Upper lobe of left lung (tissue), 6 donors: ENCODE results near the gene CSH1. TPM values are rescaled to one million over a fixed set of nuclear protein-coding genes. Genes with fewer than 3 reads are reported as not detected.
"Not testable (repeated sequence)": the region's sequence is repeated elsewhere in the genome, so short reads cannot be mapped to it uniquely, and the experiment has no call there.

Experiments
- ATAC-seq, 2 donors: fragments of 200-7000 bp; cut with Tn5 transposase; one replicate each; pipeline ENCODE4 v1.9.1; 2022; ENCODE audit warnings: mild to moderate bottlenecking in 2 of 2, moderate library complexity in 2 of 2; ENCODE audit not compliant: low FRiP score in 2 of 2
- DNase-seq, 2 donors: peaks; one replicate each; pipeline ENCODE4 v3.0.0-alpha.2; 2019 to 2020
- H3K27ac ChIP-seq, 4 donors: fragments of 200-600 bp; sonication (generic); one replicate each; pipeline ENCODE4 v1.5.1; 2016 to 2019
- H3K27me3 ChIP-seq, 4 donors: fragments of 200-600 bp; sonication (generic); one replicate each; pipeline ENCODE4 v1.5.1; 2017 to 2019
- H3K36me3 ChIP-seq, 4 donors: fragments of 200-600 bp; sonication (generic); one replicate each; pipeline ENCODE4 v1.5.1; 2016 to 2019
- H3K4me1 ChIP-seq, 4 donors: fragments of 200-600 bp; sonication (generic); one replicate each; pipeline ENCODE4 v1.5.1; 2018 to 2019
- H3K4me3 ChIP-seq, 4 donors: fragments of 200-600 bp; sonication (generic); one replicate each; pipeline ENCODE4 v1.5.1; 2017 to 2019; ENCODE audit warnings: mild to moderate bottlenecking in 2 of 4, moderate library complexity in 1 of 4
- H3K9me3 ChIP-seq, 4 donors: fragments of 200-600 bp; sonication (generic); one replicate each; pipeline ENCODE4 v1.5.1; 2018 to 2019
- CTCF ChIP-seq, 6 experiments: fragments of 450-650 bp in 4 of 6; fragments of 200-600 bp in 2 of 6; sonication (generic) in 2 of 6; IDR thresholded peaks; one replicate each; pipeline ENCODE4 v1.5.1; 2016 to 2019; ENCODE audit warnings: antibody characterized with exemption in 6 of 6
- EP300 ChIP-seq, 4 donors: sonication (generic); formaldehyde crosslinking; IDR thresholded peaks; one replicate each; pipeline ENCODE4 v1.5.1; 2017; ENCODE audit warnings: antibody characterized with exemption in 4 of 4, control low read depth in 2 of 4
- POLR2A ChIP-seq, 4 donors: fragments of 450-650 bp; IDR thresholded peaks; one replicate each; pipeline ENCODE4 v1.5.1; 2016 to 2017; ENCODE audit warnings: antibody characterized with exemption in 4 of 4, mild to moderate bottlenecking in 2 of 4
- POLR2AphosphoS5 ChIP-seq, 2 donors: sonication (generic); formaldehyde crosslinking; IDR thresholded peaks; one replicate each; pipeline ENCODE4 v1.5.1; 2017; ENCODE audit warnings: antibody characterized with exemption in 2 of 2
- WGBS, 2 donors: methylation state at CpG; one replicate each; pipeline ENCODE4 v1.1.5; 2017 to 2018; 5-methylcytosine and 5-hydroxymethylcytosine counted together
- total RNA-seq, 6 donors: library from RNA; depleted of rRNA in 4 of 6; stranded (reverse); fragments of >200 nt in 4 of 6; gene quantifications; one replicate each; pipeline versions ENCODE4 v1.1.0 to v1.2.1, GENCODE V29; 2016 to 2021
- donor health status: DM: no; HTN: no; CAD: no; lungs with moderate emphysema.
- donor health status: DM: no; HTN: yes; CAD: no; lungs with severe emphysema.

CSH1 gene
- total RNA-seq, 6 donors from 2014 or later = not detected

GRCh38 chr17:63925615-63926014 lies 29.2 kb upstream of the CSH1 start:
- DNase-seq = no peak
- 70 to 79% methylated on average over 5 of the region's 5 CpGs for whole genome bisulfite sequencing, 2 donors

GRCh38 chr17:63922402-63922801 lies 26.0 kb upstream of the CSH1 start:
- H3K4me1 ChIP-seq, H3K36me3 ChIP-seq, ATAC-seq, DNase-seq, H3K27me3 ChIP-seq, H3K27ac ChIP-seq, H3K9me3 ChIP-seq, H3K4me3 ChIP-seq: not testable (repeated sequence)
- WGBS, 2 donors = 62 to 73% methylated on average over 9 of the region's 9 CpGs

More at GRCh38 chr17:63925615-63926014, 29.2 kb upstream of the CSH1 start:
- no peak overlapping the region for H3K27ac ChIP-seq
- H3K9me3 ChIP-seq = no peaks in the 10 kb centered on the region
- no peaks in the 10 kb centered on the region for H3K36me3 ChIP-seq
- no peak for ATAC-seq
- TF ChIP-seq POLR2AphosphoS5 (IDR thresholded peaks at IDR 0.05) (no peak), EP300 (IDR thresholded peaks at IDR 0.05) (no peak), CTCF (IDR thresholded peaks at IDR 0.05) (no peak), POLR2A (IDR thresholded peaks at IDR 0.05) (no peak)
- no peak overlapping the region for H3K4me3 ChIP-seq
- H3K27me3 ChIP-seq = no peaks in the 10 kb centered on the region
- peaks cover 0 to 4% (median 1%) of the 10 kb centered on the region in 4 donors for H3K4me1 ChIP-seq

- DNase-seq, H3K27me3 ChIP-seq, H3K4me1 ChIP-seq, H3K36me3 ChIP-seq, H3K27ac ChIP-seq, H3K4me3 ChIP-seq, H3K9me3 ChIP-seq: not testable (repeated sequence)
- peak in 1 of 2 donors; percentile 31 for ATAC-seq
- 91 to 93% methylated on average over 4 to 5 of the region's 5 CpGs for WGBS, 2 donors
Measured at GRCh38 chr17:63920779-63921178, 24.4 kb upstream of the CSH1 start.

- not testable (repeated sequence) for ATAC-seq, H3K36me3 ChIP-seq, H3K4me3 ChIP-seq, H3K4me1 ChIP-seq, DNase-seq, H3K27ac ChIP-seq, H3K27me3 ChIP-seq, H3K9me3 ChIP-seq
- 85 to 88% methylated on average over 6 of the region's 6 CpGs for WGBS, 2 donors
Measured at GRCh38 chr17:63920050-63920449, 23.7 kb upstream of the CSH1 start.

- 46 to 48% methylated on average over 8 of the region's 8 CpGs for WGBS, 2 donors
- TF ChIP-seq POLR2AphosphoS5 (IDR thresholded peaks at IDR 0.05) = no peak
- TF ChIP-seq POLR2A (IDR thresholded peaks at IDR 0.05) = no peak
- TF ChIP-seq CTCF (IDR thresholded peaks at IDR 0.05) = peak; percentile 94 to 97 (median 95)
- ATAC-seq (peak; percentile 83 to 91), DNase-seq (peak in 1 of 2 donors; percentile 53)
- Histone ChIP-seq H3K9me3 (no peaks in the 10 kb centered on the region), H3K27ac (no peak overlapping the region), H3K27me3 (no peaks in the 10 kb centered on the region), H3K36me3 (no peaks in the 10 kb centered on the region), H3K4me1 (no peaks in the 10 kb centered on the region), H3K4me3 (no peak overlapping the region)
Measured at GRCh38 chr17:63919311-63919723, 22.9 kb upstream of the CSH1 start.

GRCh38 chr17:63918789-63919305 lies 22.5 kb upstream of the CSH1 start, which contains the start of gene GH1:
TSS of gene GH1 (minus strand) at chr17:63918839. CDS start at chr17:63918776, 63 bp downstream.
- ATAC-seq, DNase-seq, H3K4me1 ChIP-seq, H3K9me3 ChIP-seq, H3K36me3 ChIP-seq, H3K4me3 ChIP-seq, H3K27me3 ChIP-seq, H3K27ac ChIP-seq: not testable (repeated sequence)
- 44 to 62% methylated on average over 10 of the region's 10 CpGs for WGBS, 2 donors

- Histone ChIP-seq H3K27ac (no peak overlapping the region), H3K4me3 (no peak overlapping the region), H3K9me3 (no peaks in the 10 kb centered on the region), H3K36me3 (no peaks in the 10 kb centered on the region), H3K4me1 (no peaks in the 10 kb centered on the region), H3K27me3 (no peaks in the 10 kb centered on the region)
- DNase-seq (no peak), ATAC-seq (no peak)
- WGBS, 2 donors = 67 to 69% methylated on average over 10 of the region's 10 CpGs
- TF ChIP-seq POLR2AphosphoS5 (IDR thresholded peaks at IDR 0.05) (no peak), POLR2A (IDR thresholded peaks at IDR 0.05) (no peak), EP300 (IDR thresholded peaks at IDR 0.05) (no peak), CTCF (IDR thresholded peaks at IDR 0.05) (no peak)
Measured at GRCh38 chr17:63918305-63918704, 21.9 kb upstream of the CSH1 start.
